ENCODE results near the gene HMGN3.

DNA sequence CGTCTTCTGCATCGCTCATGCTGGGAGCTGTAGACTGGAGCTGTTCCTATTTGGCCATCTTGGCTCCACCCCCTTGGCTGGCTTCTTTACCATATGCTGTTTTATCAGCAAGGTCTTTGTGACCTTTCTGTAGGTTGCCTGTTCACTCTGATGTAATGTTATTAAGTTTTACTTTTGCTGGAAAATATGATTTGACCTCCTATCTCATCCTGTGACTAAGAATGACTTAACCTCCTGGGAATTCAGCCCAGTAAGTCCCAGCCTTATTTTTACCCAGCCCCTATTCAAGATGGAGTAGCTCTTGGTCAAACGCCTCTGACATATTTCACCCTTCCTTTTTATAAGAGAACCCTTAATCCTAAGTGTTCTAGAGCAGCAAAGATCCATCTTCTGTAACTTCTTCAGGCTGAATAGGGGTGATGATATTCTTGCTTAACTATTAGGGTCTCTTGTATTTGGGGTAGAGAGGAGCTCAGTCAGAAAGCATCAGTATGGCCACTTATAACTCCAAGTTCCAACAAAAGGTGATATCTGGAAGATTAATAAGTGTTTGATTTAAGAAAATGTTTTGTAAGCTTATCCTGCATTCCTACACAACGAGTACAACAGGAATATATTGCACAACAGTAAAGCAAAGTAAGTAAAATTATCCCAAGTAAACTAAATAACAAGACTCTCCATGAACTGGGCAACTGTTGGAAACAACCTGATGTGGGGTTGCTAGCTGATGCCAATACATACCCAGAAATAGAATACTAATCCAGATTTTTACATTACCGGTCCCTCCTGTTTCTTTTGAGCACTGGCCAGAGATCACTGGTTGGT lies 23.1 kb upstream of the HMGN3 start:
- TF ChIP-seq, protein P1, sequence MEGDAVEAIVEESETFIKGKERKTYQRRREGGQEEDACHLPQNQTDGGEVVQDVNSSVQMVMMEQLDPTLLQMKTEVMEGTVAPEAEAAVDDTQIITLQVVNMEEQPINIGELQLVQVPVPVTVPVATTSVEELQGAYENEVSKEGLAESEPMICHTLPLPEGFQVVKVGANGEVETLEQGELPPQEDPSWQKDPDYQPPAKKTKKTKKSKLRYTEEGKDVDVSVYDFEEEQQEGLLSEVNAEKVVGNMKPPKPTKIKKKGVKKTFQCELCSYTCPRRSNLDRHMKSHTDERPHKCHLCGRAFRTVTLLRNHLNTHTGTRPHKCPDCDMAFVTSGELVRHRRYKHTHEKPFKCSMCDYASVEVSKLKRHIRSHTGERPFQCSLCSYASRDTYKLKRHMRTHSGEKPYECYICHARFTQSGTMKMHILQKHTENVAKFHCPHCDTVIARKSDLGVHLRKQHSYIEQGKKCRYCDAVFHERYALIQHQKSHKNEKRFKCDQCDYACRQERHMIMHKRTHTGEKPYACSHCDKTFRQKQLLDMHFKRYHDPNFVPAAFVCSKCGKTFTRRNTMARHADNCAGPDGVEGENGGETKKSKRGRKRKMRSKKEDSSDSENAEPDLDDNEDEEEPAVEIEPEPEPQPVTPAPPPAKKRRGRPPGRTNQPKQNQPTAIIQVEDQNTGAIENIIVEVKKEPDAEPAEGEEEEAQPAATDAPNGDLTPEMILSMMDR (IDR thresholded peaks at IDR 0.05), result no peak
- TF ChIP-seq POLR2A (IDR thresholded peaks at IDR 0.05), result no peak

Measured in heart left ventricle (tissue), 13 donors.